GM10248 (cell line): Measurements from ENCODE around the gene KHDC1L.
"Not testable (repeated sequence)": the region's sequence is repeated elsewhere in the genome, so short reads cannot be mapped to it uniquely, and the experiment has no call there.

Experiments used
- CTCF ChIA-PET: fragments of 300-600 bp; sonication (Branson Sonifier 250); formaldehyde crosslinking; extraction: SDS; loops from one replicate; lab custom pipeline; 2021; ENCODE audit warnings: antibody characterized with exemption; lab: Yijun Ruan, JAX
- POLR2A ChIA-PET: fragments of 350-650 bp; sonication (Branson Sonifier 250); formaldehyde crosslinking; extraction: SDS; loops from one replicate; lab custom pipeline; 2020; ENCODE audit warnings: antibody characterized with exemption; lab: Yijun Ruan, JAX
- DNase-seq: peaks from one replicate; pipeline ENCODE4 v3.0.0; 2012; ENCODE audit errors: extremely low spot score
- CTCF ChIP-seq: IDR thresholded peaks from 2 replicates; pipeline ENCODE4 v1.5.1; 2012; ENCODE audit warnings: mild to moderate bottlenecking, low read depth; ENCODE audit errors: extremely low read depth, missing control alignments, control extremely low read depth

The KHDC1L gene

GRCh38 chr6:73234733-73235132 lies 9.4 kb upstream of the KHDC1L start:
- no peak for DNase-seq
- no peak for TF ChIP-seq CTCF
- ChIA-PET POLR2A (no interaction called here), CTCF (no interaction called here)

GRCh38 chr6:73233971-73234370 lies 8.7 kb upstream of the KHDC1L start:
- CTCF ChIA-PET: interaction anchor here (1.3 kb wide), 1 partner anchor 20 kb away, joined by 3 read pairs; no protein-coding TSS in a partner anchor
- POLR2A ChIA-PET, DNase-seq: not testable (repeated sequence)

- no peak for TF ChIP-seq CTCF
- DNase-seq: no peak
- CTCF ChIA-PET: interaction anchor here (1.3 kb wide), 1 partner anchor 19 kb away, joined by 3 read pairs; no protein-coding TSS in a partner anchor
- POLR2A ChIA-PET: interaction anchor here (0.6 kb wide), 1 partner anchor 9 kb away, joined by 4 read pairs; no protein-coding TSS in a partner anchor
Measured at GRCh38 chr6:73233048-73233447, 7.8 kb upstream of the KHDC1L start.

GRCh38 chr6:73231986-73232391 lies 6.7 kb upstream of the KHDC1L start:
- DNase-seq: no peak

GRCh38 chr6:73227606-73228255 lies 2.4 kb upstream of the KHDC1L start:
- ChIA-PET POLR2A (no interaction called here), CTCF (interaction anchor here (1.4 kb wide), 1 partner anchor 18 kb away, joined by 3 read pairs; no protein-coding TSS in a partner anchor)
- DNase-seq: no peak
- no peak for TF ChIP-seq CTCF

More at GRCh38 chr6:73231986-73232391, 6.7 kb upstream of the KHDC1L start:
- TF ChIP-seq CTCF: no peak
- ChIA-PET POLR2A (interaction anchor here (0.6 kb wide), 1 partner anchor 1788 kb away, joined by 3 read pairs; no protein-coding TSS in a partner anchor), CTCF (interaction anchor here (0.6 kb wide), 1 partner anchor 42 kb away, joined by 3 read pairs; no protein-coding TSS in a partner anchor)

- DNase-seq: no peak
- POLR2A ChIA-PET: no interaction called here
- CTCF ChIA-PET: interaction anchor here (1.1 kb wide), 1 partner anchor 36 kb away, joined by 3 read pairs; no protein-coding TSS in a partner anchor
- no peak for TF ChIP-seq CTCF
Measured at GRCh38 chr6:73216859-73217258, 8.4 kb downstream of the KHDC1L start.

GRCh38 chr6:73209117-73209516 lies 16.2 kb downstream of the KHDC1L start:
- no peak for DNase-seq
- POLR2A ChIA-PET: no interaction called here
- TF ChIP-seq CTCF: no peak
- CTCF ChIA-PET: no interaction called here
